ENCODE measurements around the gene MYZAP. TPM values are rescaled to one million over a fixed set of nuclear protein-coding genes. Genes with fewer than 3 reads are reported as not detected.
"Not testable (repeated sequence)": the region's sequence is repeated elsewhere in the genome, so short reads cannot be mapped to it uniquely, and the experiment has no call there.

MYZAP gene
- total RNA-seq, 2 donors from 2014 or later = not detected

DNA sequence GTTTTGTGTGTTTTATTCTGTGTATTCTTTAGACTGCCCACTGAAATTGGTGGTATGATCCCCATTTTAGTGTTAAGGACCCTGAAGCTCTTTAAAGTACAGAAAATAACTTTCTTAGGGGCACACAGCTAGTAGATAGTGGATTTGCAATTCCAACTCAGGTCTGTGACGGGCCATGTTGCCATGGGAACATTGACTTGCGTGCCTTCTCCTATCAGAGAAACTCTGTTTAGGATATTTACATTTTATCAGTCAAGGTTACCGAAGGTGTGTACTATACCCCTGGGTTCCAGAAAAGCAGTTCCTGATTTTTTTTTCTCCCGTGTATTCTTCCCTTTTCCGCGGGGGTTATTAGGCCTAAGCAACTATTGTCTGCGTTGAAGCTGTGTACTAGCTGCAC, 19.4 kb downstream of the MYZAP start:
- ATAC-seq (replicated peaks) = no peak
- H3K27me3 Mint-ChIP-seq = peaks cover 3% of the 10 kb centered on the region
- no peaks in the 10 kb centered on the region for H3K9me3 Mint-ChIP-seq
- H3K27ac Mint-ChIP-seq = no peak overlapping the region
- no peaks in the 10 kb centered on the region for H3K36me3 Mint-ChIP-seq (ENCODE audit: low read depth)
- H3K4me3 Mint-ChIP-seq = no peak overlapping the region
- peaks cover 4% of the 10 kb centered on the region for H3K4me1 Mint-ChIP-seq

- no peaks in the 10 kb centered on the region for H3K36me3 Mint-ChIP-seq (ENCODE audit: low read depth)
- no peak overlapping the region for H3K27ac Mint-ChIP-seq
- peaks cover 3% of the 10 kb centered on the region for H3K27me3 Mint-ChIP-seq
- no peaks in the 10 kb centered on the region for H3K9me3 Mint-ChIP-seq
- ATAC-seq (replicated peaks) = no peak
- H3K4me3 Mint-ChIP-seq = no peak overlapping the region
- H3K4me1 Mint-ChIP-seq = peaks cover 4% of the 10 kb centered on the region
Measured at GRCh38 chr15:57611938-57612337, 20.2 kb downstream of the MYZAP start.

DNA sequence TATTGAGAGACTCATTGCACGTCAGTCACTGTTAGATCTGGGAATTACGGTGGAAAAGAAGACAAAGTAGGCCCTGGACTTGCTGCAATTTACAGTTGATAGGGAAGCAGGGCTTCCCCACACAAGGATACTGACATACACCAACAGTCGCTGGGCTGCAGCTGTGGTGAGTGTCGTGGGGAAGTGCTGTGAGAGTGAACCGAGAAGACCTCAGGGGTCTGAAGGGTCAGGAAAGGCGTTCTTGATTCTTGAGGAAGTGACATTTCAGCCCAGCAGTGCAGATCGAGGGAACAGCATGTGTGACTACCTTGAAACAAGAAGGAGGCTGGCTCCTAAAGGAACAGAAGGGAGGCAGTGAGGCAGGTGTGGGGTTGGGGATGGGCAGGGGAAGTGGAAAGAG, 22.5 kb downstream of the MYZAP start:
- no peak for ATAC-seq (replicated peaks)

GRCh38 chr15:57615951-57616496, 24.3 kb downstream of the MYZAP start:
- ATAC-seq (replicated peaks); H3K9me3 Mint-ChIP-seq; H3K27me3 Mint-ChIP-seq; H3K4me1 Mint-ChIP-seq; H3K36me3 Mint-ChIP-seq (ENCODE audit: low read depth); H3K4me3 Mint-ChIP-seq; H3K27ac Mint-ChIP-seq: not testable (repeated sequence)

More for the DNA sequence above, 22.5 kb downstream of the MYZAP start:
- Mint-ChIP-seq H3K4me3 (no peak overlapping the region), H3K4me1 (no peaks in the 10 kb centered on the region), H3K27me3 (peaks cover 3% of the 10 kb centered on the region), H3K27ac (no peak overlapping the region), H3K36me3 (ENCODE audit: low read depth) (no peaks in the 10 kb centered on the region), H3K9me3 (no peaks in the 10 kb centered on the region)

DNA sequence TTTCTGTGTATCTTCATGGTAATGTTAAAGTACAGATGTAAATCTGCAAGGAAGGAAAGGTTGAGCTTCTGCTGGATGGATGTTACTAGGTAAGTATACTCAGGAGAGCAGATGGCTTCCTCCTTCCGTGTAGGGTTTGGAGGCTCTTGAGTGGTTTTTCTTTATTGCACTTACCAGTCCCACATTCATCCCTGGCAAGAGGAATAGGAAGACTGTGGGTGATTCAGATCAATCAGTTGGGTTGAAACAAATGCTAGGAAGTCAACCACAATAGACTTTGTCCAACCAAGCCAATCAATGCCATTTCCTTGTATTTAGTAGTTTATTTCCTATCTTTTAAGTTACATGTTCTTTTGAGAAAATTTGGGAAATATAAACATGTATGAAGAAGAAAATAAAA, 26.6 kb downstream of the MYZAP start:
- ATAC-seq (replicated peaks) = no peak
- Mint-ChIP-seq H3K36me3 (ENCODE audit: low read depth) (no peaks in the 10 kb centered on the region), H3K27ac (no peak overlapping the region), H3K4me1 (no peaks in the 10 kb centered on the region), H3K27me3 (peaks cover 7% of the 10 kb centered on the region), H3K4me3 (no peak overlapping the region), H3K9me3 (no peaks in the 10 kb centered on the region)

GRCh38 chr15:57619746-57620145, 28.0 kb downstream of the MYZAP start:
- Mint-ChIP-seq H3K27me3 (peaks cover 7% of the 10 kb centered on the region), H3K9me3 (no peaks in the 10 kb centered on the region), H3K4me3 (no peak overlapping the region), H3K27ac (no peak overlapping the region), H3K4me1 (no peaks in the 10 kb centered on the region), H3K36me3 (ENCODE audit: low read depth) (no peaks in the 10 kb centered on the region)
- no peak for ATAC-seq (replicated peaks)

DNA sequence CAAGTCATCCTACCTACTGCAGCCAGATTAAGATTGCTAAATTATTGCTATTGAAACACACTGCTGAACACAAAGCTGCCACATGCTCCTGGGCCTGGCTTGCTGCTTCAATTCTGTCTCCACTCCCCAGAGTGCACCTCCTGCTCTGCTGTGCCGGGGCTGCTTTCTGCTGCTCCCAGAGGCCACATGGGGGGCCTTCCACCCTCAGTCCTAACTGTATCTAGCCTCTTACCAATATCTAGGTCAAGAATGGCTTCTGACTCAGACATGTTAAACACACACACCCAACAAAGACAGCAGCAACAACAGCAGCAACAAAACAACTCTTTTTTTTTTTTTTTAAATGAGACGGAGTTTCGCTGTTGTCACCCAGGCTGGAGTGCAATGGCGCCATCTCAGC, 33.0 kb downstream of the MYZAP start:
- no peak for ATAC-seq (replicated peaks)
- H3K36me3 Mint-ChIP-seq (ENCODE audit: low read depth) = no peaks in the 10 kb centered on the region
- H3K9me3 Mint-ChIP-seq = no peaks in the 10 kb centered on the region
- peaks cover 7% of the 10 kb centered on the region for H3K27me3 Mint-ChIP-seq
- no peak overlapping the region for H3K27ac Mint-ChIP-seq
- no peaks in the 10 kb centered on the region for H3K4me1 Mint-ChIP-seq
- no peak overlapping the region for H3K4me3 Mint-ChIP-seq

DNA sequence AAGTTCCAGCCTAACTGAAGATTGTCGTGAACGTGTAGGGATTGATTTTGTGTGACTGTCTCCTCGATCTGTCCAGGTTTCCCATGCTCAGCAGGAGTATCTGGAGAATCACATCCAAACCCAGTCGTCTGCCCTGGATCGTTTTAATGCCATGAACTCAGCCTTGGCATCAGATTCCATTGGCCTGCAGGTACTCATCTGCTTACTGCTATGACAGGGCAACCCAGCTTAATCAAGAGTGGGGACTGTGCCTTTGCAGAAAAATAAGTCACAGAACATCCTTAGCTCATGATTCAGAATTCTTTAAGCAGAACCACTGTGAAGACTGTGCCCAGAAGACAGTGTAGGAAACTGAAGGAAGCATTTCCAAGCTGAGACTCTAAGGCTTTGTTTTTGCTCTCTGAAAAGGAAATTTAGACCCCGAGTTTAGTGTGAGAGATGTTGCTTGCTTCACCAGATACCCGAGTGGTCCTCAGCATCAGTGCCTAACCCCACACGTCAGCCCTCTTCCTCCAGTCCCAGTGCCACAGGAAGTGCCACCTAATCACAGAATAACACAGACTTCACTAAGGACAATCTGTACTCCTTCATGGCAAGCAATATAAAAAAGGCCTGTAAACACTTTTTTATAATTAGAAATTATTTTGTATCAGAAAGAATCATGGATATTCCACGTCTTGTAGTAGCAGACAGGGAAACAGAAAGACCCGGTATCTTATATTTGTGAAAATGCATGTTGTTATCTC, 34.2 kb downstream of the MYZAP start:
- no peaks in the 10 kb centered on the region for H3K36me3 Mint-ChIP-seq (ENCODE audit: low read depth)
- ATAC-seq (replicated peaks) = no peak
- H3K9me3 Mint-ChIP-seq = no peaks in the 10 kb centered on the region
- H3K4me1 Mint-ChIP-seq = no peaks in the 10 kb centered on the region
- no peak overlapping the region for H3K27ac Mint-ChIP-seq
- peaks cover 7% of the 10 kb centered on the region for H3K27me3 Mint-ChIP-seq
- no peak overlapping the region for H3K4me3 Mint-ChIP-seq

- Mint-ChIP-seq H3K27me3 (peaks cover 4% of the 10 kb centered on the region), H3K36me3 (ENCODE audit: low read depth) (no peaks in the 10 kb centered on the region), H3K4me3 (no peak overlapping the region), H3K4me1 (no peaks in the 10 kb centered on the region), H3K27ac (no peak overlapping the region), H3K9me3 (no peaks in the 10 kb centered on the region)
- no peak for ATAC-seq (replicated peaks)
Measured at GRCh38 chr15:57626713-57627440, 35.2 kb downstream of the MYZAP start.

GRCh38 chr15:57631386-57632110, 39.8 kb downstream of the MYZAP start:
- no peak for ATAC-seq (replicated peaks)
- H3K4me1 Mint-ChIP-seq = no peaks in the 10 kb centered on the region
- no peaks in the 10 kb centered on the region for H3K36me3 Mint-ChIP-seq (ENCODE audit: low read depth)
- H3K27me3 Mint-ChIP-seq = no peaks in the 10 kb centered on the region
- no peaks in the 10 kb centered on the region for H3K9me3 Mint-ChIP-seq
- H3K27ac Mint-ChIP-seq = no peak overlapping the region
- H3K4me3 Mint-ChIP-seq = no peak overlapping the region

- no peaks in the 10 kb centered on the region for H3K9me3 Mint-ChIP-seq
- no peaks in the 10 kb centered on the region for H3K36me3 Mint-ChIP-seq (ENCODE audit: low read depth)
- ATAC-seq (replicated peaks) = no peak
- H3K4me1 Mint-ChIP-seq = no peaks in the 10 kb centered on the region
- H3K27ac Mint-ChIP-seq = no peak overlapping the region
- no peak overlapping the region for H3K4me3 Mint-ChIP-seq
- H3K27me3 Mint-ChIP-seq = no peaks in the 10 kb centered on the region
Measured at GRCh38 chr15:57634290-57634689, 42.6 kb downstream of the MYZAP start.

DNA sequence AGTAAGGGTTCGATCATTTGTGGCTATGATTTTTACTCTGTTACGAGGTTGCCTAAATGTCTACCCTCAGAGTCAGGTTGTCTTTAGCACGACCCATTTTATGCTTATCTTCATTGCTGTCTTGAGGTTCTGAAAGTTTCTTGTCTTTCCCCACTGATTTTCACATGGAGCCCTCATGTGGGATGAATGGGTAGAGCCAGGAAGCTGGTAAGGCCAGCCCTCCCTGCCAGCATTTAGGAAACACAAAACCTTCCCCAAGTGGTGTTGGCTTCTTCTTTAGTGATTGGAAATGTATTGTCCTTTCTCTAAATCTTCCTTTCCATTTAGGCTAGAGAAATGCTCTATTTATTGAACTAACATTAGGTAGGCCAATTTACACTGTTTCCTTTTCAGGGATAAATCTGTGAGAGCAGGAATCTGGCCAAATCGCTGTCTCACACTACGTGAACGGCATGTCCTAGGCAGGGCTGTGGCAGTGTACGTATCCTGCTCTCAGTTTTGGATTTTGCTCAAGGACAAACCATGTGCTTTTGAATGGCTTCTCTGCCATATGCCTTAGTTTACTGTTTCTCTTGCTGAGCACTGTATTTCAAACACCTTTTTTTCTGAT, 43.7 kb downstream of the MYZAP start:
- Mint-ChIP-seq H3K36me3 (ENCODE audit: low read depth) (no peaks in the 10 kb centered on the region), H3K27ac (no peak overlapping the region), H3K4me3 (no peak overlapping the region), H3K27me3 (peaks cover 4% of the 10 kb centered on the region), H3K9me3 (no peaks in the 10 kb centered on the region), H3K4me1 (no peaks in the 10 kb centered on the region)
- ATAC-seq (replicated peaks) = no peak

- Mint-ChIP-seq H3K36me3 (ENCODE audit: low read depth) (no peaks in the 10 kb centered on the region), H3K4me1 (no peaks in the 10 kb centered on the region), H3K9me3 (no peaks in the 10 kb centered on the region), H3K27ac (no peak overlapping the region), H3K27me3 (peaks cover 4% of the 10 kb centered on the region), H3K4me3 (no peak overlapping the region)
- no peak for ATAC-seq (replicated peaks)
Measured at GRCh38 chr15:57637846-57638245, 46.1 kb downstream of the MYZAP start.

- Mint-ChIP-seq H3K27ac (no peak overlapping the region), H3K9me3 (no peaks in the 10 kb centered on the region), H3K4me1 (no peaks in the 10 kb centered on the region), H3K4me3 (no peak overlapping the region), H3K36me3 (ENCODE audit: low read depth) (no peaks in the 10 kb centered on the region), H3K27me3 (peaks cover 4% of the 10 kb centered on the region)
- ATAC-seq (replicated peaks) = no peak
Measured at GRCh38 chr15:57639306-57639705, 47.6 kb downstream of the MYZAP start.
